ENCODE data around the gene YBX1.

DNA sequence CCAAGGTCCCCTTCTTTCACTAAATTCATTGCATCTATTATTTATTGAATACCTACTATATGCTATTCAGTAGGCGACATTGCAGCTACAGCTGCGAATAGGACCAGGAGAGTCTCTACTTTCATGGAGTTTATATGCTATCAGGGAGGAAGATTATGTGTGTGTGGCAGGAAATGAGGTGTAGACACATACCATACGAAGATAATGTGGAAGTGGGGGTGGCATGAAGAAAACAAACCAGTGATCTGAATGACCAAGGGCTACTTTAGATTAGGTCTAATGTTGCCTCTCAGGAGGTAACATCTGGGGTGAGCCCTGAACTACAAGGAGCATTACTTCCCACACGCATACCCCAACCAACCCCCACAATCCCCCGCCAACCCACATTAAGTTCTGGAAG, 25.0 kb upstream of the YBX1 start:
- no peak for TF ChIP-seq REST (IDR thresholded peaks at IDR 0.05; ENCODE audit: insufficient read depth in 1 of 2, low read depth in 2 of 2, low read length in 2 of 2)
- no peak for TF ChIP-seq TAF1 (IDR thresholded peaks at IDR 0.05; ENCODE audit: borderline replicate concordance, insufficient read depth, low read length)
